WTC11 (cell line): ENCODE data around the gene CLDN22. TPM values are rescaled to one million over a fixed set of nuclear protein-coding genes. Genes with fewer than 3 reads are reported as not detected.

Source experiments
- ATAC-seq: fragments of 200-7000 bp; cut with Tn5 transposase; 2 replicates; pipeline ENCODE4 v1.10.0; 2021; ENCODE audit warnings: mild to moderate bottlenecking, moderate library complexity
- CTCF ChIA-PET: fragments of 300-600 bp; sonication (Branson Sonifier 250); formaldehyde crosslinking; loops from one replicate; lab custom pipeline; 2021; ENCODE audit warnings: antibody characterized with exemption; lab: Charles Lee
- POLR2A ChIA-PET: fragments of 350-600 bp; sonication (Branson Sonifier 250); formaldehyde crosslinking; loops from one replicate; lab custom pipeline; 2021; ENCODE audit warnings: antibody characterized with exemption; lab: Charles Lee
- DNase-seq: peaks from one replicate; pipeline ENCODE4 v3.0.0; 2021; ENCODE audit warnings: low spot score
- H3K27ac Mint-ChIP-seq: 2 replicates; pipeline ENCODE4 v1.8.0; 2021; ENCODE audit warnings: mixed read lengths
- H3K27me3 Mint-ChIP-seq: 2 replicates; pipeline ENCODE4 v1.8.0; 2021; ENCODE audit warnings: low read depth, mild to moderate bottlenecking, moderate library complexity, mixed read lengths
- H3K36me3 Mint-ChIP-seq: 2 replicates; pipeline ENCODE4 v1.8.0; 2021; ENCODE audit warnings: mixed read lengths
- H3K4me1 Mint-ChIP-seq: 2 replicates; pipeline ENCODE4 v1.8.0; 2022; ENCODE audit warnings: mixed read lengths
- H3K4me3 Mint-ChIP-seq: 2 replicates; pipeline ENCODE4 v1.8.0; 2021; ENCODE audit warnings: mild to moderate bottlenecking, moderate library complexity, mixed read lengths
- H3K9me3 Mint-ChIP-seq: 2 replicates; pipeline ENCODE4 v1.8.0; 2021; ENCODE audit warnings: mixed read lengths
- ATF1 ChIP-seq: sonication (generic); formaldehyde crosslinking; IDR thresholded peaks from 2 replicates; pipeline ENCODE4 v1.8.1; 2023; ENCODE audit warnings: mild to moderate bottlenecking, moderate library complexity, missing genetic modification reagents
- FOXJ3 ChIP-seq: sonication (generic); formaldehyde crosslinking; IDR thresholded peaks from 2 replicates; pipeline ENCODE4 v1.9.0; 2021; ENCODE audit warnings: missing genetic modification reagents, mild to moderate bottlenecking, borderline replicate concordance
- GRHL2 ChIP-seq: fragments of 250-450 bp; sonication (Bioruptor Pico); IDR thresholded peaks from 2 replicates; pipeline ENCODE4 v1.8.0; 2022; ENCODE audit warnings: mild to moderate bottlenecking, moderate library complexity; ENCODE audit not compliant: insufficient replicate concordance, severe bottlenecking
- IRF2 ChIP-seq: sonication (generic); formaldehyde crosslinking; IDR thresholded peaks from 2 replicates; pipeline ENCODE4 v1.8.0; 2022; ENCODE audit warnings: low read depth, missing genetic modification reagents, borderline replicate concordance
- KAT7 ChIP-seq: sonication (generic); formaldehyde crosslinking; IDR thresholded peaks from 2 replicates; pipeline ENCODE4 v1.8.1; 2023; ENCODE audit warnings: missing genetic modification reagents, mild to moderate bottlenecking, borderline replicate concordance
- NFATC4 ChIP-seq: fragments of 250-450 bp; sonication (Bioruptor Pico); IDR thresholded peaks from 2 replicates; pipeline ENCODE4 v1.9.0; 2021; ENCODE audit warnings: mild to moderate bottlenecking
- NR2C2 ChIP-seq: sonication (generic); formaldehyde crosslinking; IDR thresholded peaks from 2 replicates; pipeline ENCODE4 v1.8.0; 2022; ENCODE audit warnings: mild to moderate bottlenecking, missing genetic modification reagents
- RORB ChIP-seq: fragments of 250-450 bp; sonication (Bioruptor Pico); IDR thresholded peaks from 2 replicates; pipeline ENCODE4 v1.9.0; 2021; ENCODE audit warnings: mild to moderate bottlenecking
- ZNF232 ChIP-seq: sonication (generic); formaldehyde crosslinking; IDR thresholded peaks from 2 replicates; pipeline ENCODE4 v1.8.0; 2022; ENCODE audit warnings: mild to moderate bottlenecking, missing genetic modification reagents
- ZNF396 ChIP-seq: fragments of 250-450 bp; sonication (Bioruptor Pico); IDR thresholded peaks from 2 replicates; pipeline ENCODE4 v1.8.0; 2021; ENCODE audit warnings: mild to moderate bottlenecking, moderate library complexity, borderline replicate concordance
- total RNA-seq: library from RNA; stranded (reverse); gene quantifications from 3 replicates; pipeline ENCODE4 v1.2.3, GENCODE V29; 2021
- TF ChIP-seq, protein P1 (sequence below): sonication (generic); formaldehyde crosslinking; IDR thresholded peaks from 2 replicates; pipeline ENCODE4 v1.8.1; 2023; ENCODE audit warnings: mild to moderate bottlenecking, missing genetic modification reagents, moderate library complexity
- TF ChIP-seq, protein P2 (sequence below): sonication (generic); formaldehyde crosslinking; IDR thresholded peaks from 2 replicates; pipeline ENCODE4 v1.8.0; 2022; ENCODE audit warnings: mild to moderate bottlenecking, missing genetic modification reagents
- TF ChIP-seq, protein P3 (sequence below): sonication (generic); formaldehyde crosslinking; IDR thresholded peaks from 2 replicates; pipeline ENCODE4 v1.8.1; 2022; ENCODE audit warnings: low read depth, mild to moderate bottlenecking, moderate library complexity, missing genetic modification reagents, borderline replicate concordance
- TF ChIP-seq, protein P4 (sequence below): fragments of 200-600 bp; IDR thresholded peaks from 2 replicates; pipeline ENCODE4 v1.8.0; 2022; ENCODE audit warnings: antibody characterized with exemption
- TF ChIP-seq, protein P5 (sequence below): fragments of 250-450 bp; sonication (Bioruptor Pico); IDR thresholded peaks from 2 replicates; pipeline ENCODE4 v1.9.0; 2021; ENCODE audit warnings: mild to moderate bottlenecking, borderline replicate concordance
- TF ChIP-seq, protein P6 (sequence below): sonication (generic); formaldehyde crosslinking; IDR thresholded peaks from 2 replicates; pipeline ENCODE4 v1.8.0; 2022; ENCODE audit warnings: mild to moderate bottlenecking, missing genetic modification reagents
- TF ChIP-seq, protein P7 (sequence below): fragments of 250-450 bp; sonication (Bioruptor Pico); IDR thresholded peaks from 2 replicates; pipeline ENCODE4 v1.9.0; 2021; ENCODE audit warnings: moderate library complexity, mild to moderate bottlenecking, inconsistent platforms, borderline replicate concordance

CLDN22 gene
- total RNA-seq, 1 experiment from 2014 or later, result not detected

DNA sequence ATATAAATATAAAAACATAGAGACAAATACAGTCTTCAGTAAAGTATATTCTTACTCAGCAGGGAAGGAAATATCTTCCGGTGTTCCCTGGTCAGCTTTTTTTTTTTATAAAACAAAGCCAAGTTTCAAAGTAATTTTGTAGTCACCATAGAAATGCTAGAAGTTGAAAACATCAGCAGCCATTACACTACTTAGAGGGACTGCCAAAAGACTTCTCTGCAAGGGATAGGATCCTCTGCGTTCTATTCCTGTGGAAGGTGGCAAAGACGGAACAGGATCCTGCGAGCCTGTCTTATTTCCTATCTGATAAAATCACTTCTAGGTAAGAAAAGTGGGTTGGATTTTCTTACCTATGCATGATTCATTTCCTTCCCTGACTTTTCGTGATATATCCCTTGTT lies 19.4 kb downstream of the CLDN22 start (continued):
- TF ChIP-seq, protein P1, sequence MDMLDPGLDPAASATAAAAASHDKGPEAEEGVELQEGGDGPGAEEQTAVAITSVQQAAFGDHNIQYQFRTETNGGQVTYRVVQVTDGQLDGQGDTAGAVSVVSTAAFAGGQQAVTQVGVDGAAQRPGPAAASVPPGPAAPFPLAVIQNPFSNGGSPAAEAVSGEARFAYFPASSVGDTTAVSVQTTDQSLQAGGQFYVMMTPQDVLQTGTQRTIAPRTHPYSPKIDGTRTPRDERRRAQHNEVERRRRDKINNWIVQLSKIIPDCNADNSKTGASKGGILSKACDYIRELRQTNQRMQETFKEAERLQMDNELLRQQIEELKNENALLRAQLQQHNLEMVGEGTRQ, result no peak

DNA sequence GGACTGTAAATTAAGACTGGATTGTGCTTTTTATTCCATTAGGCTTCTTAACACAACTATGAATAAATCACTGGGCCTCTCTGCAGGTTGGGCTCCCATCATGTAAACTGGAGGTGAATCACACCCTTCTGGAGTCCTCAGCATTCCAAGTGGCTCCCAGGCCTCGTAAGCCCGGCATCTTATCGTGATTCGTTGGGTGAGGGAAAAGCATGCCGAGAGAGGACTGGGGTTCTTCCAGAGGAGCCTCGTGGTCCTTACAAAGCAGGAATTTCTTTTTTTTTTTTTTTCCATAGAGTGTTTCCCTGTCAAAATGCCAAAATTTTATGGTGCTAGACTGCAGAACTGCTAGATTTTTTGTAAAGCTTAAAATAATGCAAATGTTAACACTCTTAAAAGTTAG lies 20.0 kb downstream of the CLDN22 start:
- Mint-ChIP-seq H3K4me1 (no peaks in the 10 kb centered on the region), H3K4me3 (no peak overlapping the region), H3K9me3 (no peaks in the 10 kb centered on the region), H3K36me3 (peaks cover 49% of the 10 kb centered on the region), H3K27me3 (no peaks in the 10 kb centered on the region), H3K27ac (no peak overlapping the region)
- ATAC-seq, result peak; percentile 53
- no peak for DNase-seq
- CTCF ChIA-PET, result no interaction called here
- POLR2A ChIA-PET, result no interaction called here
- TF ChIP-seq, protein P2, sequence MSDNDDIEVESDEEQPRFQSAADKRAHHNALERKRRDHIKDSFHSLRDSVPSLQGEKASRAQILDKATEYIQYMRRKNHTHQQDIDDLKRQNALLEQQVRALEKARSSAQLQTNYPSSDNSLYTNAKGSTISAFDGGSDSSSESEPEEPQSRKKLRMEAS (CRISPR knock-in tag), result no peak
- no peak for TF ChIP-seq ATF1 (CRISPR knock-in tag)
- TF ChIP-seq, protein P3, sequence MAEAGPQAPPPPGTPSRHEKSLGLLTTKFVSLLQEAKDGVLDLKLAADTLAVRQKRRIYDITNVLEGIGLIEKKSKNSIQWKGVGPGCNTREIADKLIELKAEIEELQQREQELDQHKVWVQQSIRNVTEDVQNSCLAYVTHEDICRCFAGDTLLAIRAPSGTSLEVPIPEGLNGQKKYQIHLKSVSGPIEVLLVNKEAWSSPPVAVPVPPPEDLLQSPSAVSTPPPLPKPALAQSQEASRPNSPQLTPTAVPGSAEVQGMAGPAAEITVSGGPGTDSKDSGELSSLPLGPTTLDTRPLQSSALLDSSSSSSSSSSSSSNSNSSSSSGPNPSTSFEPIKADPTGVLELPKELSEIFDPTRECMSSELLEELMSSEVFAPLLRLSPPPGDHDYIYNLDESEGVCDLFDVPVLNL (CRISPR knock-in tag), result no peak
- no peak for TF ChIP-seq IRF2 (CRISPR knock-in tag)
- TF ChIP-seq, protein P4, sequence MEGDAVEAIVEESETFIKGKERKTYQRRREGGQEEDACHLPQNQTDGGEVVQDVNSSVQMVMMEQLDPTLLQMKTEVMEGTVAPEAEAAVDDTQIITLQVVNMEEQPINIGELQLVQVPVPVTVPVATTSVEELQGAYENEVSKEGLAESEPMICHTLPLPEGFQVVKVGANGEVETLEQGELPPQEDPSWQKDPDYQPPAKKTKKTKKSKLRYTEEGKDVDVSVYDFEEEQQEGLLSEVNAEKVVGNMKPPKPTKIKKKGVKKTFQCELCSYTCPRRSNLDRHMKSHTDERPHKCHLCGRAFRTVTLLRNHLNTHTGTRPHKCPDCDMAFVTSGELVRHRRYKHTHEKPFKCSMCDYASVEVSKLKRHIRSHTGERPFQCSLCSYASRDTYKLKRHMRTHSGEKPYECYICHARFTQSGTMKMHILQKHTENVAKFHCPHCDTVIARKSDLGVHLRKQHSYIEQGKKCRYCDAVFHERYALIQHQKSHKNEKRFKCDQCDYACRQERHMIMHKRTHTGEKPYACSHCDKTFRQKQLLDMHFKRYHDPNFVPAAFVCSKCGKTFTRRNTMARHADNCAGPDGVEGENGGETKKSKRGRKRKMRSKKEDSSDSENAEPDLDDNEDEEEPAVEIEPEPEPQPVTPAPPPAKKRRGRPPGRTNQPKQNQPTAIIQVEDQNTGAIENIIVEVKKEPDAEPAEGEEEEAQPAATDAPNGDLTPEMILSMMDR, result no peak

DNA sequence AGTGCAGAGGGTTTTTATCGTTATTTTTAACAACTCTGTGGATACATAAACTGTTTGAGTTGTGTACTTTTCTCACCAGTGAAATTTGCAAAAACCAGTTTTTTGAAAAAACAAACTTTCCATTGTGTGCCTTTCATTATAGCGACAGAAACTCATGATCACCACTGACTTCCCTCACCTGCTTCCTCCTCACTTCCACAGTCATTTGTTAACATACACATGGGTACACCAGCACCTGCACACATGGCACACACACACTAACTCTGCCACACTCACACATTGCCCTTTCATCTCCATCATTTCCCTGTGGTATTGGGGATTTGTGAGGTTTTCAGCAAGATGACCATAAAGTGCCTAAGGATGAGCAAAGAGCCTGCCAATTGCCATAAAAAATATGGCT lies 20.6 kb downstream of the CLDN22 start:
- H3K9me3 Mint-ChIP-seq, result no peaks in the 10 kb centered on the region
- H3K27me3 Mint-ChIP-seq, result no peaks in the 10 kb centered on the region
- TF ChIP-seq FOXJ3 (CRISPR knock-in tag) (no peak), NR2C2 (no peak), KAT7 (CRISPR knock-in tag) (no peak), GRHL2 (no peak), NFATC4 (no peak), ZNF232 (CRISPR knock-in tag) (no peak), RORB (no peak), ZNF396 (CRISPR knock-in tag) (no peak), ATF1 (CRISPR knock-in tag) (no peak)
- TF ChIP-seq, protein P5, sequence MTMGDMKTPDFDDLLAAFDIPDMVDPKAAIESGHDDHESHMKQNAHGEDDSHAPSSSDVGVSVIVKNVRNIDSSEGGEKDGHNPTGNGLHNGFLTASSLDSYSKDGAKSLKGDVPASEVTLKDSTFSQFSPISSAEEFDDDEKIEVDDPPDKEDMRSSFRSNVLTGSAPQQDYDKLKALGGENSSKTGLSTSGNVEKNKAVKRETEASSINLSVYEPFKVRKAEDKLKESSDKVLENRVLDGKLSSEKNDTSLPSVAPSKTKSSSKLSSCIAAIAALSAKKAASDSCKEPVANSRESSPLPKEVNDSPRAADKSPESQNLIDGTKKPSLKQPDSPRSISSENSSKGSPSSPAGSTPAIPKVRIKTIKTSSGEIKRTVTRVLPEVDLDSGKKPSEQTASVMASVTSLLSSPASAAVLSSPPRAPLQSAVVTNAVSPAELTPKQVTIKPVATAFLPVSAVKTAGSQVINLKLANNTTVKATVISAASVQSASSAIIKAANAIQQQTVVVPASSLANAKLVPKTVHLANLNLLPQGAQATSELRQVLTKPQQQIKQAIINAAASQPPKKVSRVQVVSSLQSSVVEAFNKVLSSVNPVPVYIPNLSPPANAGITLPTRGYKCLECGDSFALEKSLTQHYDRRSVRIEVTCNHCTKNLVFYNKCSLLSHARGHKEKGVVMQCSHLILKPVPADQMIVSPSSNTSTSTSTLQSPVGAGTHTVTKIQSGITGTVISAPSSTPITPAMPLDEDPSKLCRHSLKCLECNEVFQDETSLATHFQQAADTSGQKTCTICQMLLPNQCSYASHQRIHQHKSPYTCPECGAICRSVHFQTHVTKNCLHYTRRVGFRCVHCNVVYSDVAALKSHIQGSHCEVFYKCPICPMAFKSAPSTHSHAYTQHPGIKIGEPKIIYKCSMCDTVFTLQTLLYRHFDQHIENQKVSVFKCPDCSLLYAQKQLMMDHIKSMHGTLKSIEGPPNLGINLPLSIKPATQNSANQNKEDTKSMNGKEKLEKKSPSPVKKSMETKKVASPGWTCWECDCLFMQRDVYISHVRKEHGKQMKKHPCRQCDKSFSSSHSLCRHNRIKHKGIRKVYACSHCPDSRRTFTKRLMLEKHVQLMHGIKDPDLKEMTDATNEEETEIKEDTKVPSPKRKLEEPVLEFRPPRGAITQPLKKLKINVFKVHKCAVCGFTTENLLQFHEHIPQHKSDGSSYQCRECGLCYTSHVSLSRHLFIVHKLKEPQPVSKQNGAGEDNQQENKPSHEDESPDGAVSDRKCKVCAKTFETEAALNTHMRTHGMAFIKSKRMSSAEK, result no peak
- TF ChIP-seq, protein P2 (CRISPR knock-in tag), result no peak
- TF ChIP-seq, protein P6, sequence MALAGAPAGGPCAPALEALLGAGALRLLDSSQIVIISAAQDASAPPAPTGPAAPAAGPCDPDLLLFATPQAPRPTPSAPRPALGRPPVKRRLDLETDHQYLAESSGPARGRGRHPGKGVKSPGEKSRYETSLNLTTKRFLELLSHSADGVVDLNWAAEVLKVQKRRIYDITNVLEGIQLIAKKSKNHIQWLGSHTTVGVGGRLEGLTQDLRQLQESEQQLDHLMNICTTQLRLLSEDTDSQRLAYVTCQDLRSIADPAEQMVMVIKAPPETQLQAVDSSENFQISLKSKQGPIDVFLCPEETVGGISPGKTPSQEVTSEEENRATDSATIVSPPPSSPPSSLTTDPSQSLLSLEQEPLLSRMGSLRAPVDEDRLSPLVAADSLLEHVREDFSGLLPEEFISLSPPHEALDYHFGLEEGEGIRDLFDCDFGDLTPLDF (CRISPR knock-in tag), result no peak
- TF ChIP-seq, protein P7, sequence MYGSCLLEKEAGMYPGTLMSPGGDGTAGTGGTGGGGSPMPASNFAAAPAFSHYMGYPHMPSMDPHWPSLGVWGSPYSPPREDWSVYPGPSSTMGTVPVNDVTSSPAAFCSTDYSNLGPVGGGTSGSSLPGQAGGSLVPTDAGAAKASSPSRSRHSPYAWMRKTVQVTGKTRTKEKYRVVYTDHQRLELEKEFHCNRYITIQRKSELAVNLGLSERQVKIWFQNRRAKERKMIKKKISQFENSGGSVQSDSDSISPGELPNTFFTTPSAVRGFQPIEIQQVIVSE (CRISPR knock-in tag), result no peak
- TF ChIP-seq, all 79 proteins: peak for 0
- H3K4me3 Mint-ChIP-seq, result no peak overlapping the region
- H3K36me3 Mint-ChIP-seq, result peaks cover 49% of the 10 kb centered on the region
- ATAC-seq, result no peak
- DNase-seq, result no peak
- ChIA-PET CTCF (no interaction called here), POLR2A (no interaction called here)
- no peaks in the 10 kb centered on the region for H3K4me1 Mint-ChIP-seq
- peak overlapping the region; percentile 22; the same call in 1 of the 2 replicates for H3K27ac Mint-ChIP-seq
